ENCODE results near the gene PKN2. TPM values are rescaled to one million over a fixed set of nuclear protein-coding genes. Genes with fewer than 3 reads are reported as not detected.

PKN2 gene
- total RNA-seq, 1 donor from 2014 or later, result 37.5 TPM

DNA sequence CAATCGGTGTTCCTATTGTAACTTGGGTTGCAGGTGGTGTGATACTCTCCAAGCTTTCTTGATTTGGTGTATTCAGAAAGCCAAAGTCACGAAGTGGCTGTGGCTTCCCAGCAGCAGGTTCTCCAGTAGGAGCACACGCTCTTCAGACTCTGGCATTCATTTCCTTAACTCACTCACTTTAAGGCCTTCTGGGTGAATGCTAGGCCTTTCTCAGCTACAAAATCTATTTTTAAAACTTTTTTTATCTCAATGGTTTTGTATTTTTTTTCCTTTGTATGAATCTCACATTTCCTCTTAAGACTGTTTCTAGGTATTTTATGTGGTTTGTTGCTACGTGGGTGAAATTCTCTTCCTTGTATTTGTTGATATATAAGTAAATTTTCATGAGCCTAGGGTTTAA is 22.9 kb upstream of the PKN2 start:
- Histone ChIP-seq H3K27me3 (ENCODE audit: insufficient read depth, low read length) (no peaks in the 10 kb centered on the region), H3K36me3 (ENCODE audit: insufficient read depth, low read length) (no peaks in the 10 kb centered on the region), H3K9ac (ENCODE audit: low read length) (no peak overlapping the region), H3K79me2 (ENCODE audit: insufficient read depth, low read length) (no peaks in the 10 kb centered on the region), H3K9me3 (ENCODE audit: insufficient read depth, low read depth, low read length) (no peaks in the 10 kb centered on the region), H2AFZ (ENCODE audit: low read depth, low read length) (no peak overlapping the region), H3K4me1 (ENCODE audit: insufficient read depth, low read length) (no peaks in the 10 kb centered on the region), H4K20me1 (ENCODE audit: insufficient read depth, low read length) (no peaks in the 10 kb centered on the region), H3K4me2 (ENCODE audit: low read length) (no peak overlapping the region), H3K27ac (ENCODE audit: low read depth, low read length) (no peak overlapping the region), H3K4me3 (ENCODE audit: insufficient read depth, low read depth, low read length) (no peak overlapping the region)
- TF ChIP-seq CTCF (IDR thresholded peaks at IDR 0.05; ENCODE audit: insufficient read depth, low read depth, low read length), result no peak
- TF ChIP-seq EZH2 (IDR thresholded peaks at IDR 0.05; ENCODE audit: insufficient read depth, low read length), result no peak
- Mint-ChIP-seq H3K36me3 (ENCODE audit: low read depth, unreplicated experiment) (no peaks in the 10 kb centered on the region), H3K27ac (ENCODE audit: unreplicated experiment) (no peak overlapping the region), H3K27me3 (ENCODE audit: low read depth, unreplicated experiment) (no peaks in the 10 kb centered on the region), H3K4me1 (ENCODE audit: low read depth, unreplicated experiment) (peaks cover 3% of the 10 kb centered on the region), H3K4me3 (ENCODE audit: unreplicated experiment) (no peak overlapping the region), H3K9me3 (ENCODE audit: unreplicated experiment) (no peaks in the 10 kb centered on the region)
- DNase-seq (ENCODE audit: low read depth) (no peak), FAIRE-seq (no peak)

- Histone ChIP-seq H3K9ac (ENCODE audit: low read length) (no peak overlapping the region), H3K4me3 (ENCODE audit: insufficient read depth, low read depth, low read length) (no peak overlapping the region), H3K9me3 (ENCODE audit: insufficient read depth, low read depth, low read length) (no peaks in the 10 kb centered on the region), H4K20me1 (ENCODE audit: insufficient read depth, low read length) (no peaks in the 10 kb centered on the region), H3K36me3 (ENCODE audit: insufficient read depth, low read length) (no peaks in the 10 kb centered on the region), H2AFZ (ENCODE audit: low read depth, low read length) (no peak overlapping the region), H3K27me3 (ENCODE audit: insufficient read depth, low read length) (no peaks in the 10 kb centered on the region), H3K79me2 (ENCODE audit: insufficient read depth, low read length) (no peaks in the 10 kb centered on the region), H3K4me1 (ENCODE audit: insufficient read depth, low read length) (no peaks in the 10 kb centered on the region), H3K4me2 (ENCODE audit: low read length) (no peak overlapping the region), H3K27ac (ENCODE audit: low read depth, low read length) (no peak overlapping the region)
- Mint-ChIP-seq H3K27ac (ENCODE audit: unreplicated experiment) (no peak overlapping the region), H3K36me3 (ENCODE audit: low read depth, unreplicated experiment) (no peaks in the 10 kb centered on the region), H3K4me1 (ENCODE audit: low read depth, unreplicated experiment) (peaks cover 3% of the 10 kb centered on the region), H3K4me3 (ENCODE audit: unreplicated experiment) (no peak overlapping the region), H3K27me3 (ENCODE audit: low read depth, unreplicated experiment) (no peaks in the 10 kb centered on the region), H3K9me3 (ENCODE audit: unreplicated experiment) (no peaks in the 10 kb centered on the region)
- FAIRE-seq, result no peak
- DNase-seq (ENCODE audit: low read depth), result no peak
- TF ChIP-seq EZH2 (IDR thresholded peaks at IDR 0.05; ENCODE audit: insufficient read depth, low read length) (no peak), CTCF (IDR thresholded peaks at IDR 0.05; ENCODE audit: insufficient read depth, low read depth, low read length) (no peak)
Measured at GRCh38 chr1:88661951-88662699, 21.9 kb upstream of the PKN2 start.

GRCh38 chr1:88662723-88663122 is 21.4 kb upstream of the PKN2 start:
- Histone ChIP-seq H3K9me3 (ENCODE audit: insufficient read depth, low read depth, low read length) (no peaks in the 10 kb centered on the region), H4K20me1 (ENCODE audit: insufficient read depth, low read length) (no peaks in the 10 kb centered on the region), H3K79me2 (ENCODE audit: insufficient read depth, low read length) (no peaks in the 10 kb centered on the region), H3K27ac (ENCODE audit: low read depth, low read length) (no peak overlapping the region), H3K4me3 (ENCODE audit: insufficient read depth, low read depth, low read length) (no peak overlapping the region), H3K4me1 (ENCODE audit: insufficient read depth, low read length) (no peaks in the 10 kb centered on the region), H3K9ac (ENCODE audit: low read length) (no peak overlapping the region), H3K36me3 (ENCODE audit: insufficient read depth, low read length) (no peaks in the 10 kb centered on the region), H2AFZ (ENCODE audit: low read depth, low read length) (no peak overlapping the region), H3K27me3 (ENCODE audit: insufficient read depth, low read length) (no peaks in the 10 kb centered on the region), H3K4me2 (ENCODE audit: low read length) (no peak overlapping the region)
- no peak for FAIRE-seq
- H3K4me3 Mint-ChIP-seq (ENCODE audit: unreplicated experiment), result no peak overlapping the region
- H3K27me3 Mint-ChIP-seq (ENCODE audit: low read depth, unreplicated experiment), result peaks cover 2% of the 10 kb centered on the region
- peaks cover 3% of the 10 kb centered on the region for H3K4me1 Mint-ChIP-seq (ENCODE audit: low read depth, unreplicated experiment)
- no peaks in the 10 kb centered on the region for H3K9me3 Mint-ChIP-seq (ENCODE audit: unreplicated experiment)
- TF ChIP-seq CTCF (IDR thresholded peaks at IDR 0.05; ENCODE audit: insufficient read depth, low read depth, low read length) (no peak), EZH2 (IDR thresholded peaks at IDR 0.05; ENCODE audit: insufficient read depth, low read length) (no peak)
- H3K36me3 Mint-ChIP-seq (ENCODE audit: low read depth, unreplicated experiment), result no peaks in the 10 kb centered on the region
- DNase-seq (ENCODE audit: low read depth), result no peak
- no peak overlapping the region for H3K27ac Mint-ChIP-seq (ENCODE audit: unreplicated experiment)

Measured in astrocyte (in vitro differentiated cells and primary cell).